GM19468 (cell line): ENCODE measurements around the gene ARHGAP9.

Experiments
- ATAC-seq: cut with Tn5 transposase; IDR thresholded peaks from one replicate; pipeline ENCODE4 v1.9.1; 2021; ENCODE audit warnings: mild to moderate bottlenecking, moderate library complexity, moderate number of reproducible peaks; ENCODE audit not compliant: unreplicated experiment; ENCODE audit errors: extremely low read depth

Gene ARHGAP9

DNA sequence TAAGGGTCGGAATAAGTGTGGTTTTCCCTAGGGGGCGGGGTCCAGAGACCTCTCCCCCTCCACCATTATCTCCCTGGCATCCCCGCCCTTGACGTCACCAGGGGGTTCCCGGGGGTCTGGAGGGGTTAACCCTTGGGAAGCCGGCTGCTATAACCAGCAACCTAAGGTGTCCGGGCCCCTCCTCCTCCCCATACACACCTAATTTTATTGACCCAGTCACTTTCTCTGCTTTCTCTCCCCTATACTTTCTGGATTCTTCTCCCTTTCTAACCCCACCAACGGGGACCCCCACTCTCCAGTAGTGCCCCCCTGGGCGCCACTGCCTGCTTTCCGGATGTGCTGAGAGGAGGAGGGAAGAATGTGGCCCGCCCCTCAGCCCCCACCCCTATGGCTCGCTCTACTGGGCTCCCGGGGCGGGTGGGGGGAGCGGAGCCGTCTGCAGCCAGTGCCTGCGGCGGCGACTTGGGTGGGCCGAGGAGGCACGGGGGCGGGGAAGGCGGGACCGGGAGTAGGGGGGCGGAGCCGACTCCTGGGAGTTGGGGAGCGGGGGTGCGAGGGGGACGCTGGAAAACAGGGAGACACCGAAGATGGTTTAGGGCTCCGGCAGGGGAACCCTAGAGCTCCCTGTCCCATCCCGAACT, 18.3 kb downstream of the ARHGAP9 start:
- ATAC-seq, result no peak

DNA sequence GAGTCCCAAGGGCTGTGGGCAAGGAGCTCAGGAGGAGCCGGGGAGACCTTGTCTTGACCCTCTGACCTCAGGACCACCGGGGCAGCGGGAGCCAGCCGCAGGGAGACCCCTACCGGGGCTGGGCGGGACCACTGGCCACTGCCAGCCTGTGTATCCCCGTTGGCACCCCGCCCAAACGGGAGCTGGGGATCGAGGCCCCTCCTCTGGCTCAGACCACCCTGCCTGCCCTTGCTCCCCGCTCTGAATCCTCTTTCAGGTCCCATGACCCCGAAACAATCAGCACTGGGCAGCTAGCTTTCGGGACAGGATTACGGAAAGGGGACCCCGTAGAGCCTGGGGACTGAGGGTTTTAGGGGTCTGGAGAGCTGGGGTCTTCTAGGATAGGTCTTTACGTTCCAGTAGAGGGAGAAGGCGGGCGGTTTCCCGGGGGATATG, 18.8 kb downstream of the ARHGAP9 start:
- ATAC-seq, result no peak

DNA sequence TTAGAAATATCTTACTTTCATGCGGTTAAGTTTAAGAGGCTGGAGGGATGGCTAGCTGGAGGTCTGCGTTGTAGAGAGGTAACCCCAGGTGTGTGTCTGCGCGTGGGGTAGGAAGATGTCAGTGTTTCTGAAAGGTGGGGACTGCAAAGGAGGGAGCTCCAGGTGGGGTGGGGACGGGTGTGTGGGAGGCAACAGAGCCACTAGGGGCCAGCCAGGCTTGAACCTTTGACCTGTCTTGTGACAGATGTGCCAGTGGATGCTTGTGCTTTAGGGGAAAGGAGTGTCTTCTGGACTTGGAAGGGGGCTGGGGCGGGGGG, 19.2 kb downstream of the ARHGAP9 start:
- no peak for ATAC-seq

DNA sequence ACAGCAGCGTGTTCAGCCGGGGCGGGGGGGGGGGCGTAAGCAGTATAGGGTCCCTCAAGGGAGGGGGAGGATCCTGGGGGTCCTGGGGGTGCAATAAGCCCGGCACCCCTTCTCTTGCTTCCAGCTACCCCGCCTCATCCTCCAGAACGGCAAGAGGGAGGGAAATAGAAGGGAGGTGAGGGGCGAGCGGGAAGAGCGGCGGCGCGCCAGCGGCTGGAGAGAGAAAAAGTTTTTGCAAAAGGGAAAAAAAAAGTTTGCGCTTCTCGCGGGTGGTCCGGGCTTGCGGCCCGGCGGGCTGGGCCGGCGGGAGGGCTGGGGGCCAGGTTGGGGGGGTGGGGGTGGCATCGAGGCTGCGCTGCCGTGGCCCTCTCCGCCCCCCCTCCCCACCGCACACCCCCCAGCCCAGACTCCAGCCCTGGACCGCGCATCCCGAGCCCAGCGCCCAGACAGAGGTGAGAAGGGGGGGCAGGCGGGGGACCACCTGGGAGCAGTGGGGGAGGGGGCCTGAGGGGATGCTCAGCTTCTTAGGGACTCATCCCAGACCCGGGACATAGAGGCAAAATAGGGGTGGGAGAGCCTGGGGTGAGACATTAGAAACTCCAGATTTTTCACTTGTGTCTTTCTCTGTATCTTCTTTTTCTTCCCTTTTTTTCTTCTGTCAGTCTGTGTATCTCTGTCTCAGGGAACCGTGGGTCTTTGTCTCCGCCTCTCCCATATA, 19.8 kb downstream of the ARHGAP9 start, which contains the start of gene GLI1:
Gene GLI1 (plus strand): TSS at position 36 of the 718 bp plus-strand sequence. CDS start 3,907 bp downstream, outside the sequence.
- no peak for ATAC-seq

DNA sequence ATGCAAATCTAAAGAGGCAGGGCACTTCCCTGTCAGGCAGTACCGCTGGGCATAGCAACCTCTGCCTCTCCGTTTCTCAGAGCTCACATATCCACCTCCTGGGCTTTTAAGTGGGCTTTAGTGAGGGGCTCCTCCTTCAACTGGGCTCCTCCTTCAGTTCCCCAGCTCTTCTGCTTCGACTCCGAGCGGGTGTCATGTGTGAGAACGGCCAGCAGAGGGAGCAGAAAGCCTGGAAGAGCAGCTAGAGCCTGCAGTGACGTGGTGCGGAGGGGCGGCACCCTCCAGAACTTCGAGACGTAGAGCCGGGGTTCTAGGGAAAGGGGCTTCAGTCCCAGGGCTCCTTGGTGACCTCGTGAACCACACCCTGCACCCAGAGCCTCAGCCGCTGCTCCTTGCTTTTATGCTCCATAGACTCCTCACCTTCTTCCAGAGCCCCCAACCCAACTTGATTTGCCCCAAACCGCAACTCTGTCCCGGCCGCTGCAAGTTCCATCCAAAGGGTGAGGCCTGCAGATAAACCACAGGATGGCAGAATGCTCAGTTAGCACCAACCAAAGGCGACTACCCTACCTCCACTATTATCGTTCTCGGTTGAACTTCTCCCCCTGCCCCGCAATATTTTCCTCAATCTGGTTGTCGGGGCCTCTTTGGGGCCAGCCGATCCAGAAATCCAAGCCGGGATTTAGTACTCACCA, 20.5 kb downstream of the ARHGAP9 start:
- ATAC-seq, result peak; percentile 34

DNA sequence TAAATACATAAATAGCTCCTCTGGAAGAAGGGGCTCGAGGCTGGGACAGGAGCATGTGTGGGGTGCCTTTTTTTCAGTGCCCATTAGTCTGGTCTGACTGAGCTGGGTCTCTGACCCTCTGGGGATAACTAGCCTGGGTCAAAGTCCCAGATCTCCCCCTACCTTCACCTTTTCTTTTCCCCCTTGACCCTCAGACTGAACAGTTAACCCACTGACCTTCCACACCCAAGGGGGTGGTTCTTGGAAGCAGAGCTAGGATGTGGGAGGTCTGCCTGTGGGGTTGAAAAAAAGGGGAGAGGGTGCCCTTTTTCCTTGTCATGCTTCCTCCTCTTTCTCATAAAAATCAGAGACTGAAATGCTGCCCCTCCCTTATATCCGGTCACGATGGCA, 21.0 kb downstream of the ARHGAP9 start:
- no peak for ATAC-seq

DNA sequence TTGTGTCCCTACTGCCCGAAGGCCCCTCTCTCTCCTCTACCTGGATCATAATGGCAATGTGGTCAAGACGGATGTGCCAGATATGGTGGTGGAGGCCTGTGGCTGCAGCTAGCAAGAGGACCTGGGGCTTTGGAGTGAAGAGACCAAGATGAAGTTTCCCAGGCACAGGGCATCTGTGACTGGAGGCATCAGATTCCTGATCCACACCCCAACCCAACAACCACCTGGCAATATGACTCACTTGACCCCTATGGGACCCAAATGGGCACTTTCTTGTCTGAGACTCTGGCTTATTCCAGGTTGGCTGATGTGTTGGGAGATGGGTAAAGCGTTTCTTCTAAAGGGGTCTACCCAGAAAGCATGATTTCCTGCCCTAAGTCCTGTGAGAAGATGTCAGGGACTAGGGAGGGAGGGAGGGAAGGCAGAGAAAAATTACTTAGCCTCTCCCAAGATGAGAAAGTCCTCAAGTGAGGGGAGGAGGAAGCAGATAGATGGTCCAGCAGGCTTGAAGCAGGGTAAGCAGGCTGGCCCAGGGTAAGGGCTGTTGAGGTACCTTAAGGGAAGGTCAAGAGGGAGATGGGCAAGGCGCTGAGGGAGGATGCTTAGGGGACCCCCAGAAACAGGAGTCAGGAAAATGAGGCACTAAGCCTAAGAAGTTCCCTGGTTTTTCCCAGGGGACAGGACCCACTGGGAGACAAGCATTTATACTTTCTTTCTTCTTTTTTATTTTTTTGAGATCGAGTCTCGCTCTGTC, 22.8 kb downstream of the ARHGAP9 start:
- ATAC-seq, result no peak

DNA sequence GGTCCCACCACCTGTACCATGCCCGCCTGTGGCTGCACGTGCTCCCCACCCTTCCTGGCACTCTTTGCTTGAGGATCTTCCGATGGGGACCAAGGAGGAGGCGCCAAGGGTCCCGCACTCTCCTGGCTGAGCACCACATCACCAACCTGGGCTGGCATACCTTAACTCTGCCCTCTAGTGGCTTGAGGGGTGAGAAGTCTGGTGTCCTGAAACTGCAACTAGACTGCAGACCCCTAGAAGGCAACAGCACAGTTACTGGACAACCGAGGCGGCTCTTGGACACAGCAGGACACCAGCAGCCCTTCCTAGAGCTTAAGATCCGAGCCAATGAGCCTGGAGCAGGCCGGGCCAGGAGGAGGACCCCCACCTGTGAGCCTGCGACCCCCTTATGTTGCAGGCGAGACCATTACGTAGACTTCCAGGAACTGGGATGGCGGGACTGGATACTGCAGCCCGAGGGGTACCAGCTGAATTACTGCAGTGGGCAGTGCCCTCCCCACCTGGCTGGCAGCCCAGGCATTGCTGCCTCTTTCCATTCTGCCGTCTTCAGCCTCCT, 23.4 kb downstream of the ARHGAP9 start:
- no peak for ATAC-seq

DNA sequence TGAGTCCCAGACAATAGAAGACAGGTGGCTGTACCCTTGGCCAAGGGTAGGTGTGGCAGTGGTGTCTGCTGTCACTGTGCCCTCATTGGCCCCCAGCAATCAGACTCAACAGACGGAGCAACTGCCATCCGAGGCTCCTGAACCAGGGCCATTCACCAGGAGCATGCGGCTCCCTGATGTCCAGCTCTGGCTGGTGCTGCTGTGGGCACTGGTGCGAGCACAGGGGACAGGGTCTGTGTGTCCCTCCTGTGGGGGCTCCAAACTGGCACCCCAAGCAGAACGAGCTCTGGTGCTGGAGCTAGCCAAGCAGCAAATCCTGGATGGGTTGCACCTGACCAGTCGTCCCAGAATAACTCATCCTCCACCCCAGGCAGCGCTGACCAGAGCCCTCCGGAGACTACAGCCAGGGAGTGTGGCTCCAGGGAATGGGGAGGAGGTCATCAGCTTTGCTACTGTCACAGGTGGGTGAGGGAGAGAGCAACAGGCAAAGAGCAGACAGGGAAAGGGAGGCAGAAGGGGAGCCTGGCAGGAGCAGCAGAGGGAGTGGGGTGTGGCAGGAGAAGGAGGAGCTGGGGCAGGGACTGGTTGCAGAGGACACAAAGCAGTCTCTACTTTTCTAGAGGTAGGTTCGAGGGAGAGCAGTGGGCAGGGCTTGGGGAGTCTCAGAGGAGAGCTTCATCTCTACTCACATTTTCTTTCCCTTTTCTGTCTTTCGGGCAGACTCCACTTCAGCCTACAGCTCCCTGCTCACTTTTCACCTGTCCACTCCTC, 24.1 kb downstream of the ARHGAP9 start:
- no peak for ATAC-seq

DNA sequence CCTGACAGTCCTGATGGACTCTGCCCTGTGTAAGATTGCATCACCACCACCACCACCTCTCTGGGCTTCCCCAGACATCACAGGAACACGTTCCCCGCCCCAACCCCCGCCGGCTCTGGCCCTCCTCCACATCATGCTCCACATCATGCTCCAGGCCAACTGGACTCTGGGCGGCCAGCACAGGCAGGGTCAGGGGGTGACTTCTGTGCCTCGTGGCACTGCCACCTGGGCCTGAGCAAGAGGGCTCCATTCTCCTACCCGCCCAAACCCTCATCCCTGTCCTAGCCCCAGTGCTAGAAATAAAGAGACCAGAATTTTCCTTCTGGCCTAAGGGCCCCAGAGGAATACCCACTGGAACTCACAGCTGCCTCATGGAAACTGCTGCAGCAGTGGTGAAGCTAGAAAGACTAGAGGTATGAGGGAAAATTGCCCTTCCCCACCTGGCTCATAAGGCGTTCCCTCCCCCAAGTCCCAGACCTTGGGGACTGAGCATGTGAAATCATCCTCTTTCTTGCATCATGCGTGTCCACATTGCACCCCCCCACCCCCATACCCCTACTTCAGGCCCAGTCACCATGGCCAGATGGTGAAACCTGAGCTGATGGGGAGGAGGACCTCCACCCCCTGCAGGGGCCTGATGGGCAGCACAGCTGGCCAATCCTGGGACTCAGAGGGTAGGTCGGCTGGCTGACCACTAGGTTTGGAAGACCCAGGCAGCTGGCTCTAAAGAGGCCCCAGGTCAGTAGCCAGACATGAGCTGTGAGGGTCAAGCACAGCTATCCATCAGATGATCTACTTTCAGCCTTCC, 24.9 kb downstream of the ARHGAP9 start, which contains the start of gene INHBE:
Gene INHBE (plus strand): TSS at position 742 of the 808 bp plus-strand sequence. CDS start 230 bp downstream, outside the sequence.
- no peak for ATAC-seq

DNA sequence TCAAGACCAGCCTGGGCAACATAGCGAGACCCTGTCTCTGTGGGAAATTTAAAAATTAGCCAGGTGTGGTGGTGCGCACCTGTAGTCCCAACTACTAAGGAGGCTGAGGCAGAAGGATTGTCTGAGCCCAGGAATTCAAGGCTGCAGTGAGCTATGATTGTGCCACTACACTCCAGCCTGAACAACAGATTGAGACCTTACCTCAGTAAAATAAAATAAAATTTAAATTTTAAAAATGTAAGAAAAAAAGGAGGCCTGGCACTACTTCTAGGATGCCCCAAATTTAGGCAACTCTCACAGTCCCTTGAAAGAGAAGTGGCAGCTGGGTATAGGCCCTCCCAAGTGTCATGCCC, 25.5 kb downstream of the ARHGAP9 start:
- ATAC-seq, result no peak

DNA sequence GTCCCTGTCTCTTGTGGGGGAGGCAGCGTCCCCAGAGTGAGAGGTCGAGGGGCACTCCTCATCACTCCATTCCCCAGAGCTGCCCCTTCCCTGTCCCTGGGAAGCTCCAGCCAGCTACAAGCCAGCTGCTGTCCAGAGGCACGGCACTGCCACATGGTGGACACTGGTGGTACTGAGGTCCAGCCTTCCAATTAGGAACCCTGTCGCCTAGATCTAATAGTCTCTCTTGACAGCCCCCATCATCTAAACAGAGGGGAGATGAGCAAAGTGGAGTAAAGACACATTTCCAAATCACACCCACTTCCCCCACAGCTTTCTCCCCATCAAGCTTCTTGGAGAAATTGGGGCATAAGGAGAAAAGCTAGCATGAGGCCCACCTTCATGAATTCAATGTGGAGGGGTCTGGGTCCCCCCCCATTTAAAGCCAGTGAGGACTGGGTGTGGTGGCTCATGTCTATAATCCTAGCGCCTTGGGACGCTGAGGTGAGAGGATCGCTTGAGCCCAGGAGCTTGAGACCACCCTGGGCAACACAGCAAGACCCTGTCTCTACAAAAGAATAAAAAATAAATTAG, 26.6 kb downstream of the ARHGAP9 start:
- ATAC-seq, result no peak

DNA sequence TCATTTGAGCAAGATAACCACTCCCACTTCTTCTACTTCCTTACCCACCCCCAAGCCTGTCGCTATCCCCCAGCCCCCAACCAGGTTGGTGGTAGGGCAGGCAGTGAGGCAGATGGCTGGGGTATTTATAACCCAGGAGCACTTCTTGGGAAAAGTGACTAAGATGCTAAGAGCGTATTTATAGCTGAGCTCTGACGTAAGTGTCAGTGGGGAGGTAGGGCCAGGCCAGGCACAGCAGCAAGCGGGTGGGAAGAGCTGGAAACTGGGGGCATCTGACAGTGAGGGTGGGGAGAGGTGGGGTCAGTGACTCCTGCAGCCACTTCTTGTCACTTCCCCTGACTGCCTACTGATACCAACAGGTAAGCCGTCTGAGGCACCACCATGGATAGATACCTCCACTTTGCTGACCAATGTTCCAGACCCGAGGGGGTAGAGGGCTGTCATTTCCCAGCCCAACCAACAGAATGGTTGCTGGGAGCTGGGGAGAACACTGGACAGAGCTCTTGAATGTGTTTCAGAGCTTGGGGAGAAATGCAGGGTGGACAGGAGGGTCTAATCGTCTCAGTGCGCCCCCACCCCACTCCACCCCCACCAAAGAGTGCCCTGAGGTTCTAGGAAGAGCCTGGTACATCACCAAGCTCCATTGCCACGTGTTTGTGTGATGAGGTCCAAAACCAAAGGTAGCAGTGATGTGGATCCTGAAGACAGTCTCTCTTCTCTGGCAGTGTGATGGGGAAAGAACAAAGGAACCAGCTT, 27.3 kb downstream of the ARHGAP9 start:
- no peak for ATAC-seq

DNA sequence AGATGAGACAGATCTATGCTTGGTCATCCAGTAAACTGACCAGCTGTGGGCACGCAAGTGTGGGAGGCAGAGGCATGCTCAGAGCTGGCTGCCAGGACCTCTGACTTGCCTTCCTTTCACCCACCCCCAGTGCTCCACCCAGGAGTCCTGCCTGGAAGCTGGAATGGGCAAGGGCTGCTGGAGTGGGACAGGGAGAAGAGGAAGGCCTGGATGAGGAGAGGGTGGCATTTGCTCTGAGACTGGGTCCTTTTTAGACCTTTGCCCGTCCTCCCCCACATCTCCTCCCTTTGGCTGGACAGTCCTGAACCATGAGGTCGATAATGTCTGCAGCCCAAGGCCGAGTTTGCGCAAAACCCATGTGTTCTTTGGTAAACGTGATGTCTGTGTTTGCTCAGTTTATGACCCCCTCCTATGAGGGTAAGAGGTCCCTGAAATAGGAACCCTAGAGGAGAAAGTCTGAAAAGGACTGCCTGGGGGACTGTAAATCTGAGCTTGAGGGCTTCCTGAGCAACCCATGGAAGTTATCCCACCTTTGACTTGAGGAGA, 28.4 kb downstream of the ARHGAP9 start:
- ATAC-seq, result no peak

DNA sequence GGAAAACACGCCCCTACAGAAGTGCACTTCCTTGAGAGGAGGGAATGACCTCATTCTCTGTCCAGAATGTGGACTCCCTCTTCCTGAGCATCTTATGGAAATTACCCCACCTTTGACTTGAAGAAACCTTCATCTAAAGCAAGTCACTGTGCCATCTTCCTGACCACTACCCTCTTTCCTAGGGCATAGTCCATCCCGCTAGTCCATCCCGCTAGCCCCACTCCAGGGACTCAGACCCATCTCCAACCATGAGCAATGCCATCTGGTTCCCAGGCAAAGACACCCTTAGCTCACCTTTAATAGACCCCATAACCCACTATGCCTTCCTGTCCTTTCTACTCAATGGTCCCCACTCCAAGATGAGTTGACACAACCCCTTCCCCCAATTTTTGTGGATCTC, 29.6 kb downstream of the ARHGAP9 start:
- no peak for ATAC-seq

DNA sequence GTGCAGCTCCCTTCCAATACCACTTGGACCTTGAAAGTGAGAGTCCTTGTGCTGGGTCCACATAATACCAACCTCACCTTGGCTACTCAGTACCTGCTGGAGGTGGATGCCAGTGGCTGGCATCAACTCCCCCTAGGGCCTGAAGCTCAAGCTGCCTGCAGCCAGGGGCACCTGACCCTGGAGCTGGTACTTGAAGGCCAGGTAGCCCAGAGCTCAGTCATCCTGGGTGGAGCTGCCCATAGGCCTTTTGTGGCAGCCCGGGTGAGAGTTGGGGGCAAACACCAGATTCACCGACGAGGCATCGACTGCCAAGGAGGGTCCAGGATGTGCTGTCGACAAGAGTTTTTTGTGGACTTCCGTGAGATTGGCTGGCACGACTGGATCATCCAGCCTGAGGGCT, 30.3 kb downstream of the ARHGAP9 start:
- no peak for ATAC-seq

DNA sequence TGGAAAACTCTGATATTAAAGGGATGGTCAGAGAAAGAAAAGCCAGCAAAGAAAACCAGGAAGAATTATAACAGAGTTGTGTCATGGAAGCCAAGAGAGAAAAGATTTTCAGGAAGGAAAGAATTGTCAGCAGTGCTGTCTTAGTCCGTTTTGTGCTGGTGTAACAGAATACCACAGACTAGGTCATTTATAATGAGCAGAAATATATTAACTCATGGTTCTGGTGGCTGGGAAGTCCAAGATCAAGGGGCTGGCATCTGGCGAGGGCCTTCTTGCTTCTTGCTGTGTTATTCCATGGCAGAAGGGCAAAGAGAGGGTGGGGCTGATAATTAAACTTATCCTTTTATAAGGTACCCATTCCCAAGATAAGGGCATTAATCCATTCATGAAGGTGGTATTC, 31.0 kb downstream of the ARHGAP9 start:
- ATAC-seq, result no peak
